Bronchial epithelial cell (primary cell): ENCODE measurements around the gene SNX20. TPM values are rescaled to one million over a fixed set of nuclear protein-coding genes. Genes with fewer than 3 reads are reported as not detected.
A peak's percentile ranks its signal among the peaks of the same experiment; 100 is the strongest.

ENCODE experiments used
- DNase-seq: peaks from one replicate; pipeline ENCODE4 v3.0.0-alpha.2; 2010; ENCODE audit warnings: low read depth
- FAIRE-seq: peaks from 2 replicates; lab custom pipeline; 2011; peaks lifted over from hg19 to GRCh38; lab: Jason Lieb, UNC
- H3K27me3 ChIP-seq: 2 replicates; pipeline ENCODE4 v1.5.1; 2011; ENCODE audit warnings: low read length; ENCODE audit not compliant: control insufficient read depth, insufficient read depth
- H3K36me3 ChIP-seq: 2 replicates; pipeline ENCODE4 v1.5.1; 2011; ENCODE audit warnings: low read length; ENCODE audit not compliant: control insufficient read depth, insufficient read depth
- H3K4me3 ChIP-seq: 2 replicates; pipeline ENCODE4 v1.5.1; 2011; ENCODE audit warnings: mild to moderate bottlenecking, low read depth, low read length, control low read depth
- CTCF ChIP-seq: IDR thresholded peaks from 2 replicates; pipeline ENCODE4 v1.5.1; 2011; ENCODE audit warnings: mild to moderate bottlenecking, moderate library complexity, low read length, control low read depth, inconsistent platforms; ENCODE audit not compliant: insufficient read depth, severe bottlenecking
- total RNA-seq: library from RNA; depleted of rRNA; stranded (reverse); fragments of >200 nt; gene quantifications from 2 replicates; pipeline ENCODE4 v1.2.1, GENCODE V29; 2014

SNX20 gene
- total RNA-seq: not detected in 2 replicates

- H3K4me3 ChIP-seq: no peak within 1 kb of the TSS
- H3K36me3 ChIP-seq: no peaks in the 10 kb centered on the region
- no peak for DNase-seq
- FAIRE-seq: no peak
- no peaks in the 10 kb centered on the region for H3K27me3 ChIP-seq
- no peak for TF ChIP-seq CTCF
Observed at GRCh38 chr16:50681021-50681885, at the start of gene SNX20. Gene SNX20 (minus strand): TSS chr16:50681312. CDS start chr16:50677526, 3,786 bp downstream.

- DNase-seq (no peak), FAIRE-seq (no peak)
- no peaks in the 10 kb centered on the region for H3K36me3 ChIP-seq
- H3K27me3 ChIP-seq: no peaks in the 10 kb centered on the region
- H3K4me3 ChIP-seq: no peak overlapping the region
- TF ChIP-seq CTCF: no peak
Observed at GRCh38 chr16:50724306-50724705, 43.2 kb upstream of the SNX20 start.

- Histone ChIP-seq H3K27me3 (no peaks in the 10 kb centered on the region), H3K36me3 (no peaks in the 10 kb centered on the region), H3K4me3 (no peak overlapping the region)
- TF ChIP-seq CTCF: no peak
- DNase-seq: no peak
- FAIRE-seq: no peak
Observed at GRCh38 chr16:50722960-50723359, 41.8 kb upstream of the SNX20 start.

- FAIRE-seq (no peak), DNase-seq (no peak)
- Histone ChIP-seq H3K27me3 (no peaks in the 10 kb centered on the region), H3K36me3 (no peaks in the 10 kb centered on the region), H3K4me3 (no peak overlapping the region)
- TF ChIP-seq CTCF: no peak
Observed at GRCh38 chr16:50722405-50722737, 41.3 kb upstream of the SNX20 start.

GRCh38 chr16:50721549-50722404 is 40.7 kb upstream of the SNX20 start:
- H3K36me3 ChIP-seq: no peaks in the 10 kb centered on the region
- DNase-seq (peak; percentile 48), FAIRE-seq (no peak)
- no peaks in the 10 kb centered on the region for H3K27me3 ChIP-seq
- H3K4me3 ChIP-seq: no peak overlapping the region
- TF ChIP-seq CTCF: no peak
